Measurements from ENCODE around the gene FBXW11. TPM values are rescaled to one million over a fixed set of nuclear protein-coding genes. Genes with fewer than 3 reads are reported as not detected.

The FBXW11 gene
- total RNA-seq, 1 donor from 2014 or later = 64.7 TPM

DNA sequence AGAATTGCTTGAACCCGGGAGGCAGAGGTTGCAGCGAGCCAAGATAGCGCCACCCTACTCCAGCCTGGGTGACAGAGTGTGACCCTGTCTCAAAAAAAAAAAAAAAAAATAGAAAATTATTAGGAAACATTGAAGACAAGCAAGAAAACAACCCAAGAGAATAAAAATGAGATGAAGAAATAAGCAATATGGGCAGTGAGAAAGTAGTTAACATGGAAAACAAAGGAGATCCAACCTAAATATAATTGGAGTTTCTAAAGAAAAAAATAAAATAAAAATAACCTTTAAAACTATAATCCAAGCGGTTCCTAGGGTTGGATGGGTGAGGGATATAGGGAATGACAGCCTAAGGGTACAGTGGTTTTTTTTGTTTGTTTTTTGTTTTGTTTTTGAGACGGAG is 71.9 kb downstream of the FBXW11 start:
- Histone ChIP-seq H3K9me3 (ENCODE audit: insufficient read depth, low read depth, low read length) (no peaks in the 10 kb centered on the region), H3K27ac (ENCODE audit: low read depth, low read length) (no peak overlapping the region), H3K79me2 (ENCODE audit: insufficient read depth, low read length) (peaks cover 94% of the 10 kb centered on the region), H3K4me3 (ENCODE audit: insufficient read depth, low read depth, low read length) (no peak overlapping the region), H3K4me2 (ENCODE audit: low read length) (no peak overlapping the region), H3K36me3 (ENCODE audit: insufficient read depth, low read length) (no peaks in the 10 kb centered on the region), H3K9ac (ENCODE audit: low read length) (no peak overlapping the region), H2AFZ (ENCODE audit: low read depth, low read length) (no peak overlapping the region), H3K27me3 (ENCODE audit: insufficient read depth, low read length) (no peaks in the 10 kb centered on the region), H3K4me1 (ENCODE audit: insufficient read depth, low read length) (no peaks in the 10 kb centered on the region), H4K20me1 (ENCODE audit: insufficient read depth, low read length) (peaks cover 77% of the 10 kb centered on the region)
- no peaks in the 10 kb centered on the region for H3K36me3 Mint-ChIP-seq (ENCODE audit: low read depth, unreplicated experiment)
- TF ChIP-seq EZH2 (IDR thresholded peaks at IDR 0.05; ENCODE audit: insufficient read depth, low read length) = no peak
- TF ChIP-seq, protein P1, sequence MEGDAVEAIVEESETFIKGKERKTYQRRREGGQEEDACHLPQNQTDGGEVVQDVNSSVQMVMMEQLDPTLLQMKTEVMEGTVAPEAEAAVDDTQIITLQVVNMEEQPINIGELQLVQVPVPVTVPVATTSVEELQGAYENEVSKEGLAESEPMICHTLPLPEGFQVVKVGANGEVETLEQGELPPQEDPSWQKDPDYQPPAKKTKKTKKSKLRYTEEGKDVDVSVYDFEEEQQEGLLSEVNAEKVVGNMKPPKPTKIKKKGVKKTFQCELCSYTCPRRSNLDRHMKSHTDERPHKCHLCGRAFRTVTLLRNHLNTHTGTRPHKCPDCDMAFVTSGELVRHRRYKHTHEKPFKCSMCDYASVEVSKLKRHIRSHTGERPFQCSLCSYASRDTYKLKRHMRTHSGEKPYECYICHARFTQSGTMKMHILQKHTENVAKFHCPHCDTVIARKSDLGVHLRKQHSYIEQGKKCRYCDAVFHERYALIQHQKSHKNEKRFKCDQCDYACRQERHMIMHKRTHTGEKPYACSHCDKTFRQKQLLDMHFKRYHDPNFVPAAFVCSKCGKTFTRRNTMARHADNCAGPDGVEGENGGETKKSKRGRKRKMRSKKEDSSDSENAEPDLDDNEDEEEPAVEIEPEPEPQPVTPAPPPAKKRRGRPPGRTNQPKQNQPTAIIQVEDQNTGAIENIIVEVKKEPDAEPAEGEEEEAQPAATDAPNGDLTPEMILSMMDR (IDR thresholded peaks at IDR 0.05; ENCODE audit: insufficient read depth, low read depth, low read length) = no peak
- peaks cover 2% of the 10 kb centered on the region for H3K9me3 Mint-ChIP-seq (ENCODE audit: unreplicated experiment)
- H3K27ac Mint-ChIP-seq (ENCODE audit: unreplicated experiment) = no peak overlapping the region
- no peaks in the 10 kb centered on the region for H3K27me3 Mint-ChIP-seq (ENCODE audit: low read depth, unreplicated experiment)
- FAIRE-seq (no peak), DNase-seq (ENCODE audit: low read depth) (no peak)
- no peak overlapping the region for H3K4me3 Mint-ChIP-seq (ENCODE audit: unreplicated experiment)
- no peaks in the 10 kb centered on the region for H3K4me1 Mint-ChIP-seq (ENCODE audit: low read depth, unreplicated experiment)

DNA sequence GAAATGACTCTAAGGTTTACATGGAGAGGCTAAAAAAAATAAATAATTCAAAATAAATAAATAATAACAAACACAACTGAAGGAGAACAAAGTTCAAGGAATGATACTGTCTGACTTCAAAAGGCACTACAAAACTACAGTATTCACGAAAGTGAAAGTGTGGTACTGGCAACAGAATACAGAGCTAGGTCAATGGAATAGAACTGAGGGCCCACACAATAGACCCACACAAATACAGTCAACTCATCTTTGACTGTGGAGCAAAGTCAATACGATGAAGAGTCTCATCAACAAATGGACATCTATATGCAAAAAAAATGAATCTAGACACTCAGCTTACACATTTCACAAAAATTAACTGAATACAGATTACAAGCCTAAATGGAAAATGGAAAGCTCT is 75.3 kb downstream of the FBXW11 start:
- H3K27ac Mint-ChIP-seq (ENCODE audit: unreplicated experiment) = no peak overlapping the region
- Histone ChIP-seq H3K4me2 (ENCODE audit: low read length) (no peak overlapping the region), H3K9ac (ENCODE audit: low read length) (no peak overlapping the region), H3K27me3 (ENCODE audit: insufficient read depth, low read length) (no peaks in the 10 kb centered on the region), H3K27ac (ENCODE audit: low read depth, low read length) (no peak overlapping the region), H3K9me3 (ENCODE audit: insufficient read depth, low read depth, low read length) (no peaks in the 10 kb centered on the region), H3K4me3 (ENCODE audit: insufficient read depth, low read depth, low read length) (no peak overlapping the region), H4K20me1 (ENCODE audit: insufficient read depth, low read length) (peaks cover 73% of the 10 kb centered on the region), H3K36me3 (ENCODE audit: insufficient read depth, low read length) (no peaks in the 10 kb centered on the region), H3K79me2 (ENCODE audit: insufficient read depth, low read length) (peaks cover 95% of the 10 kb centered on the region), H3K4me1 (ENCODE audit: insufficient read depth, low read length) (no peaks in the 10 kb centered on the region), H2AFZ (ENCODE audit: low read depth, low read length) (no peak overlapping the region)
- TF ChIP-seq, protein P1 (IDR thresholded peaks at IDR 0.05; ENCODE audit: insufficient read depth, low read depth, low read length) = no peak
- TF ChIP-seq EZH2 (IDR thresholded peaks at IDR 0.05; ENCODE audit: insufficient read depth, low read length) = no peak
- FAIRE-seq (no peak), DNase-seq (ENCODE audit: low read depth) (no peak)
- no peaks in the 10 kb centered on the region for H3K36me3 Mint-ChIP-seq (ENCODE audit: low read depth, unreplicated experiment)
- peaks cover 3% of the 10 kb centered on the region for H3K4me1 Mint-ChIP-seq (ENCODE audit: low read depth, unreplicated experiment)
- H3K4me3 Mint-ChIP-seq (ENCODE audit: unreplicated experiment) = no peak overlapping the region
- no peaks in the 10 kb centered on the region for H3K27me3 Mint-ChIP-seq (ENCODE audit: low read depth, unreplicated experiment)
- peaks cover 2% of the 10 kb centered on the region for H3K9me3 Mint-ChIP-seq (ENCODE audit: unreplicated experiment)

DNA sequence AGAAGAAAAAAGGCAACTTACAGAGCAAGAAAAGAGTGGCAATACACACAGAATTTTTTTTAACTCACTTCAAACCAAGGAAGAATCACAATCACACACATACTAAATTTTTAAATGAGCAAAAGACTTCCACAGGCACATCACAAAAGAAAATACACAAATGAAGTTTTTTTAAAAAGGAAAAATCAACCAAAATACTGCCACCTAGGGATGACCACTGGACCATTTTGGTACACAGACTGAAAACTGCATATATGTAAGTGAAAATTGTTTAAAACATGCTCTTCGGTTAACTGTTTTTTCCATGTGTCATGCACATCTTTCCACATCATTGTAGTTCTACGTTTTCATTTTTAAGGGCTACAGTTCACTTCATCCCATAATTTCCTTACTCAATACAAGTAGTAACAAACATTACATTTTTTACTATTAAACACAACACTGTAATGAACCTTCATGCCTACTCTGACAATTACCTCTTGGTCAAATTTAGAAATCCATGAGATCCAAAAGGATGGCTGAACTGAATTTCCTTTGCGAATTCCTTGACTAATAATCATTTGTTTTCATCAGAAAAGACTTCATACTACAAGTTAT is 79.0 kb downstream of the FBXW11 start:
- H3K4me2 ChIP-seq (ENCODE audit: low read length) = no peak overlapping the region
- H4K20me1 ChIP-seq (ENCODE audit: insufficient read depth, low read length) = peaks cover 79% of the 10 kb centered on the region
- no peaks in the 10 kb centered on the region for H3K4me1 ChIP-seq (ENCODE audit: insufficient read depth, low read length)
- Mint-ChIP-seq H3K9me3 (ENCODE audit: unreplicated experiment) (no peaks in the 10 kb centered on the region), H3K36me3 (ENCODE audit: low read depth, unreplicated experiment) (peaks cover 2% of the 10 kb centered on the region), H3K27ac (ENCODE audit: unreplicated experiment) (no peak overlapping the region), H3K4me3 (ENCODE audit: unreplicated experiment) (no peak overlapping the region), H3K27me3 (ENCODE audit: low read depth, unreplicated experiment) (no peaks in the 10 kb centered on the region), H3K4me1 (ENCODE audit: low read depth, unreplicated experiment) (peaks cover 5% of the 10 kb centered on the region)
- DNase-seq (ENCODE audit: low read depth) (no peak), FAIRE-seq (no peak)
- H3K9me3 ChIP-seq (ENCODE audit: insufficient read depth, low read depth, low read length) = peaks cover 3% of the 10 kb centered on the region
- no peaks in the 10 kb centered on the region for H3K36me3 ChIP-seq (ENCODE audit: insufficient read depth, low read length)
- no peak for TF ChIP-seq EZH2 (IDR thresholded peaks at IDR 0.05; ENCODE audit: insufficient read depth, low read length)
- TF ChIP-seq, protein P1 (IDR thresholded peaks at IDR 0.05; ENCODE audit: insufficient read depth, low read depth, low read length) = peak; percentile 62
- no peaks in the 10 kb centered on the region for H3K27me3 ChIP-seq (ENCODE audit: insufficient read depth, low read length)
- no peak overlapping the region for H3K9ac ChIP-seq (ENCODE audit: low read length)
- H2AFZ ChIP-seq (ENCODE audit: low read depth, low read length) = no peak overlapping the region
- H3K4me3 ChIP-seq (ENCODE audit: insufficient read depth, low read depth, low read length) = no peak overlapping the region
- H3K79me2 ChIP-seq (ENCODE audit: insufficient read depth, low read length) = peaks cover 94% of the 10 kb centered on the region
- no peak overlapping the region for H3K27ac ChIP-seq (ENCODE audit: low read depth, low read length)

All from astrocyte (in vitro differentiated cells and primary cell).